SK-N-SH treated with all-trans-retinoic acid at 6 μM for 48 hours (cell line): ENCODE measurements around the gene SPTLC1.
"Not testable (repeated sequence)": the region's sequence is repeated elsewhere in the genome, so short reads cannot be mapped to it uniquely, and the experiment has no call there.

Experiments
- ATAC-seq: fragments of 200-7000 bp; cut with Tn5 transposase; 3 replicates; pipeline ENCODE4 v1.9.1; 2020; ENCODE audit warnings: mild to moderate bottlenecking, moderate library complexity
- BACH2 ChIP-seq: fragments of 250-450 bp; sonication (Bioruptor Pico); IDR thresholded peaks from 2 replicates; pipeline ENCODE4 v1.9.0; 2021; ENCODE audit warnings: mild to moderate bottlenecking, borderline replicate concordance
- CSDC2 ChIP-seq: fragments of 250-450 bp; sonication (Bioruptor Pico); IDR thresholded peaks from 2 replicates; pipeline ENCODE4 v1.5.0; 2020; ENCODE audit warnings: mild to moderate bottlenecking, moderate library complexity
- ESRRG ChIP-seq: fragments of 250-450 bp; sonication (Bioruptor Pico); IDR thresholded peaks from 2 replicates; pipeline ENCODE4 v1.6.1; 2021; ENCODE audit warnings: mild to moderate bottlenecking
- GLIS3 ChIP-seq: fragments of 250-450 bp; sonication (Bioruptor Pico); IDR thresholded peaks from 2 replicates; pipeline ENCODE4 v1.5.0; 2020; ENCODE audit warnings: mild to moderate bottlenecking, moderate library complexity
- ISL1 ChIP-seq: fragments of 250-450 bp; sonication (Bioruptor Pico); IDR thresholded peaks from 2 replicates; pipeline ENCODE4 v2.1.2; 2022; ENCODE audit warnings: mild to moderate bottlenecking, moderate library complexity
- OSR1 ChIP-seq: fragments of 250-450 bp; sonication (Bioruptor Pico); IDR thresholded peaks from 2 replicates; pipeline ENCODE4 v1.8.0; 2022; ENCODE audit warnings: moderate library complexity, mild to moderate bottlenecking, inconsistent platforms
- PPARA ChIP-seq: fragments of 250-450 bp; sonication (Bioruptor Pico); IDR thresholded peaks from 2 replicates; pipeline ENCODE4 v1.5.0; 2020; ENCODE audit warnings: mild to moderate bottlenecking, borderline replicate concordance
- RARB ChIP-seq: fragments of 250-450 bp; sonication (Bioruptor Pico); IDR thresholded peaks from 2 replicates; pipeline ENCODE4 v1.8.0; 2021; ENCODE audit warnings: mild to moderate bottlenecking, moderate library complexity
- SNAI2 ChIP-seq: fragments of 250-450 bp; sonication (Bioruptor Pico); IDR thresholded peaks from 2 replicates; pipeline ENCODE4 v1.5.0; 2020; ENCODE audit warnings: mild to moderate bottlenecking, moderate library complexity
- TCF4 ChIP-seq: fragments of 250-450 bp; sonication (Bioruptor Pico); IDR thresholded peaks from 2 replicates; pipeline ENCODE4 v1.8.0; 2021; ENCODE audit warnings: mild to moderate bottlenecking, moderate library complexity, borderline replicate concordance
- TOX ChIP-seq: fragments of 250-450 bp; sonication (Bioruptor Pico); IDR thresholded peaks from 2 replicates; pipeline ENCODE4 v1.8.0; 2021; ENCODE audit warnings: mild to moderate bottlenecking, moderate library complexity, borderline replicate concordance
- ZC3H10 ChIP-seq: fragments of 250-450 bp; sonication (Bioruptor Pico); IDR thresholded peaks from 2 replicates; pipeline ENCODE4 v1.5.1; 2021; ENCODE audit warnings: mild to moderate bottlenecking, moderate library complexity
- ZFP3 ChIP-seq: fragments of 250-450 bp; sonication (Bioruptor Pico); IDR thresholded peaks from 2 replicates; pipeline ENCODE4 v1.5.0; 2020; ENCODE audit warnings: mild to moderate bottlenecking, moderate library complexity
- ZFP30 ChIP-seq: fragments of 450-650 bp; formaldehyde crosslinking; IDR thresholded peaks from 2 replicates; pipeline ENCODE4 v1.5.0; 2022; ENCODE audit warnings: mild to moderate bottlenecking, moderate library complexity
- ZNF565 ChIP-seq: fragments of 450-650 bp; formaldehyde crosslinking; conservative IDR thresholded peaks from 2 replicates; pipeline ENCODE4 v1.5.0; 2020; ENCODE audit warnings: low read depth, mild to moderate bottlenecking, moderate library complexity
- ZNF70 ChIP-seq: fragments of 450-650 bp; formaldehyde crosslinking; IDR thresholded peaks from 2 replicates; pipeline ENCODE4 v1.5.0; 2020; ENCODE audit warnings: mild to moderate bottlenecking, moderate library complexity
- TF ChIP-seq, protein P1 (sequence below): fragments of 250-450 bp; sonication (Bioruptor Pico); IDR thresholded peaks from 2 replicates; pipeline ENCODE4 v1.5.0; 2020; ENCODE audit warnings: mild to moderate bottlenecking, moderate library complexity
- TF ChIP-seq, protein P2 (sequence below): fragments of 250-450 bp; sonication (Bioruptor Pico); IDR thresholded peaks from 2 replicates; pipeline ENCODE4 v1.8.0; 2020; ENCODE audit warnings: mild to moderate bottlenecking, moderate library complexity, borderline replicate concordance

Gene SPTLC1

GRCh38 chr9:92155221-92155620 lies 40.0 kb upstream of the SPTLC1 start:
- ATAC-seq, result no peak
- TF ChIP-seq PPARA (CRISPR knock-in tag) (no peak), ZNF565 (CRISPR knock-in tag) (no peak), OSR1 (CRISPR knock-in tag) (no peak), CSDC2 (CRISPR knock-in tag) (no peak), RARB (CRISPR knock-in tag) (no peak), TOX (no peak), ZFP3 (CRISPR knock-in tag) (no peak)

- peak; percentile 85 for ATAC-seq
Observed at GRCh38 chr9:92153466-92154415, 38.5 kb upstream of the SPTLC1 start.

GRCh38 chr9:92151691-92152393 lies 36.6 kb upstream of the SPTLC1 start:
- TF ChIP-seq TCF4 (CRISPR knock-in tag) (peak; percentile 91), ISL1 (CRISPR knock-in tag) (peak; percentile 82), ZC3H10 (CRISPR knock-in tag) (no peak), ZNF565 (CRISPR knock-in tag) (no peak), BACH2 (CRISPR knock-in tag) (no peak), ZFP3 (CRISPR knock-in tag) (no peak), GLIS3 (CRISPR knock-in tag) (0 out of 2 replicates have a peak, but pooled peaks have one; percentile 42)
- TF ChIP-seq, protein P1, sequence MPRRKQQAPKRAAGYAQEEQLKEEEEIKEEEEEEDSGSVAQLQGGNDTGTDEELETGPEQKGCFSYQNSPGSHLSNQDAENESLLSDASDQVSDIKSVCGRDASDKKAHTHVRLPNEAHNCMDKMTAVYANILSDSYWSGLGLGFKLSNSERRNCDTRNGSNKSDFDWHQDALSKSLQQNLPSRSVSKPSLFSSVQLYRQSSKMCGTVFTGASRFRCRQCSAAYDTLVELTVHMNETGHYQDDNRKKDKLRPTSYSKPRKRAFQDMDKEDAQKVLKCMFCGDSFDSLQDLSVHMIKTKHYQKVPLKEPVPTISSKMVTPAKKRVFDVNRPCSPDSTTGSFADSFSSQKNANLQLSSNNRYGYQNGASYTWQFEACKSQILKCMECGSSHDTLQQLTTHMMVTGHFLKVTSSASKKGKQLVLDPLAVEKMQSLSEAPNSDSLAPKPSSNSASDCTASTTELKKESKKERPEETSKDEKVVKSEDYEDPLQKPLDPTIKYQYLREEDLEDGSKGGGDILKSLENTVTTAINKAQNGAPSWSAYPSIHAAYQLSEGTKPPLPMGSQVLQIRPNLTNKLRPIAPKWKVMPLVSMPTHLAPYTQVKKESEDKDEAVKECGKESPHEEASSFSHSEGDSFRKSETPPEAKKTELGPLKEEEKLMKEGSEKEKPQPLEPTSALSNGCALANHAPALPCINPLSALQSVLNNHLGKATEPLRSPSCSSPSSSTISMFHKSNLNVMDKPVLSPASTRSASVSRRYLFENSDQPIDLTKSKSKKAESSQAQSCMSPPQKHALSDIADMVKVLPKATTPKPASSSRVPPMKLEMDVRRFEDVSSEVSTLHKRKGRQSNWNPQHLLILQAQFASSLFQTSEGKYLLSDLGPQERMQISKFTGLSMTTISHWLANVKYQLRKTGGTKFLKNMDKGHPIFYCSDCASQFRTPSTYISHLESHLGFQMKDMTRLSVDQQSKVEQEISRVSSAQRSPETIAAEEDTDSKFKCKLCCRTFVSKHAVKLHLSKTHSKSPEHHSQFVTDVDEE, result peak; percentile 93
- TF ChIP-seq, protein P2, sequence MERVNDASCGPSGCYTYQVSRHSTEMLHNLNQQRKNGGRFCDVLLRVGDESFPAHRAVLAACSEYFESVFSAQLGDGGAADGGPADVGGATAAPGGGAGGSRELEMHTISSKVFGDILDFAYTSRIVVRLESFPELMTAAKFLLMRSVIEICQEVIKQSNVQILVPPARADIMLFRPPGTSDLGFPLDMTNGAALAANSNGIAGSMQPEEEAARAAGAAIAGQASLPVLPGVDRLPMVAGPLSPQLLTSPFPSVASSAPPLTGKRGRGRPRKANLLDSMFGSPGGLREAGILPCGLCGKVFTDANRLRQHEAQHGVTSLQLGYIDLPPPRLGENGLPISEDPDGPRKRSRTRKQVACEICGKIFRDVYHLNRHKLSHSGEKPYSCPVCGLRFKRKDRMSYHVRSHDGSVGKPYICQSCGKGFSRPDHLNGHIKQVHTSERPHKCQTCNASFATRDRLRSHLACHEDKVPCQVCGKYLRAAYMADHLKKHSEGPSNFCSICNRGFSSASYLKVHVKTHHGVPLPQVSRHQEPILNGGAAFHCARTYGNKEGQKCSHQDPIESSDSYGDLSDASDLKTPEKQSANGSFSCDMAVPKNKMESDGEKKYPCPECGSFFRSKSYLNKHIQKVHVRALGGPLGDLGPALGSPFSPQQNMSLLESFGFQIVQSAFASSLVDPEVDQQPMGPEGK, result no peak
- TF ChIP-seq, all 23 proteins: peak for 4
- ATAC-seq, result peak; percentile 68

- not testable (repeated sequence) for ATAC-seq
Observed at GRCh38 chr9:92150501-92151470, 35.6 kb upstream of the SPTLC1 start.

- no peak for ATAC-seq
- no peak for TF ChIP-seq ZNF565 (CRISPR knock-in tag)
Observed at GRCh38 chr9:92147852-92148180, 32.6 kb upstream of the SPTLC1 start.

- ATAC-seq, result peak; percentile 80
- TF ChIP-seq ESRRG (CRISPR knock-in tag) (no peak), ZFP30 (CRISPR knock-in tag) (no peak), OSR1 (CRISPR knock-in tag) (no peak), RARB (CRISPR knock-in tag) (no peak), ISL1 (CRISPR knock-in tag) (no peak), CSDC2 (CRISPR knock-in tag) (no peak), BACH2 (CRISPR knock-in tag) (no peak), SNAI2 (no peak), GLIS3 (CRISPR knock-in tag) (no peak), ZNF70 (no peak), ZNF565 (CRISPR knock-in tag) (no peak)
- TF ChIP-seq, protein P2, result no peak
- TF ChIP-seq, protein P1, result no peak
Observed at GRCh38 chr9:92147030-92147851, 32.0 kb upstream of the SPTLC1 start.
